H9 (cell line): ENCODE data around the gene NAALADL1. TPM values are rescaled to one million over a fixed set of nuclear protein-coding genes. Genes with fewer than 3 reads are reported as not detected.

Source experiments
- DNase-seq: peaks from one replicate; pipeline ENCODE4 v3.0.0-alpha.2; 2017
- H2AFZ ChIP-seq: one replicate; pipeline ENCODE4 v1.6.1; 2013; ENCODE audit warnings: mild to moderate bottlenecking, low read length, control low read depth, moderate library complexity
- H2AK5ac ChIP-seq: 2 replicates; pipeline ENCODE4 v1.6.1; 2013; ENCODE audit warnings: low read length, control low read depth, mixed read lengths; ENCODE audit not compliant: insufficient read length
- H2BK120ac ChIP-seq: one replicate; pipeline ENCODE4 v1.6.1; 2013; ENCODE audit warnings: low read depth, mild to moderate bottlenecking, low read length, control low read depth, inconsistent platforms; ENCODE audit not compliant: poor library complexity, severe bottlenecking
- H2BK12ac ChIP-seq: 2 replicates; pipeline ENCODE4 v1.6.1; 2013; ENCODE audit warnings: low read length, control low read depth, mixed read lengths, low read depth; ENCODE audit not compliant: insufficient read length
- H2BK15ac ChIP-seq: 2 replicates; pipeline ENCODE4 v1.6.1; 2013; ENCODE audit warnings: low read depth, low read length, control low read depth
- H2BK20ac ChIP-seq: one replicate; pipeline ENCODE4 v1.6.1; 2013; ENCODE audit warnings: low read depth, mild to moderate bottlenecking, low read length, control low read depth, inconsistent platforms; ENCODE audit not compliant: poor library complexity, severe bottlenecking
- H2BK5ac ChIP-seq: 2 replicates; pipeline ENCODE4 v1.6.1; 2013; ENCODE audit warnings: low read length, control low read depth, mixed read lengths; ENCODE audit not compliant: insufficient read length
- H3K14ac ChIP-seq: 2 replicates; pipeline ENCODE4 v1.6.1; 2013; ENCODE audit warnings: low read length, control low read depth; ENCODE audit not compliant: insufficient read depth
- H3K18ac ChIP-seq: 2 replicates; pipeline ENCODE4 v1.6.1; 2013; ENCODE audit warnings: low read depth, mild to moderate bottlenecking, mixed read lengths, low read length, control low read depth; ENCODE audit not compliant: insufficient read length
- H3K23ac ChIP-seq: 2 replicates; pipeline ENCODE4 v1.6.1; 2013; ENCODE audit warnings: low read length, control low read depth, mixed read lengths, low read depth; ENCODE audit not compliant: insufficient read length
- H3K23me2 ChIP-seq: 2 replicates; pipeline ENCODE4 v1.6.1; 2013; ENCODE audit warnings: low read depth, mild to moderate bottlenecking, mixed read lengths, low read length, control low read depth; ENCODE audit not compliant: insufficient read length, poor library complexity, severe bottlenecking
- H3K27ac ChIP-seq: 2 replicates; pipeline ENCODE4 v1.5.1; 2013; ENCODE audit warnings: low read length, control low read depth, mixed read lengths, low read depth; ENCODE audit not compliant: insufficient read length
- H3K27me3 ChIP-seq: 2 replicates; pipeline ENCODE4 v1.6.1; 2013; ENCODE audit warnings: low read length, control low read depth, inconsistent platforms; ENCODE audit not compliant: insufficient read depth
- H3K4ac ChIP-seq: 2 replicates; pipeline ENCODE4 v1.6.1; 2013; ENCODE audit warnings: low read depth, mild to moderate bottlenecking, control low read depth, inconsistent platforms, low read length, moderate library complexity
- H3K4me1 ChIP-seq: 2 replicates; pipeline ENCODE4 v1.6.1; 2013; ENCODE audit warnings: low read length, control low read depth, inconsistent platforms; ENCODE audit not compliant: insufficient read depth
- H3K4me2 ChIP-seq: 2 replicates; pipeline ENCODE4 v1.6.1; 2013; ENCODE audit warnings: low read length, control low read depth, mixed read lengths; ENCODE audit not compliant: insufficient read length, insufficient read depth
- H3K56ac ChIP-seq: 2 replicates; pipeline ENCODE4 v1.6.1; 2013; ENCODE audit warnings: low read depth, mild to moderate bottlenecking, mixed read lengths, low read length, control low read depth; ENCODE audit not compliant: insufficient read length
- H3K79me1 ChIP-seq: 2 replicates; pipeline ENCODE4 v1.6.1; 2013; ENCODE audit warnings: low read depth, mild to moderate bottlenecking, moderate library complexity, low read length, control low read depth, inconsistent platforms; ENCODE audit not compliant: insufficient read depth, poor library complexity, severe bottlenecking
- H3K79me2 ChIP-seq: 2 replicates; pipeline ENCODE4 v1.6.1; 2013; ENCODE audit warnings: low read length, control low read depth, inconsistent platforms; ENCODE audit not compliant: insufficient read depth
- H3K9ac ChIP-seq: 2 replicates; pipeline ENCODE4 v1.6.1; 2013; ENCODE audit warnings: low read length, control low read depth, mixed read lengths; ENCODE audit not compliant: insufficient read length; ENCODE audit errors: extremely low read depth
- H3K9me3 ChIP-seq: one replicate; pipeline ENCODE4 v1.6.1; 2013; ENCODE audit warnings: low read depth, low read length, inconsistent platforms; ENCODE audit not compliant: control insufficient read depth
- H3T11ph ChIP-seq: one replicate; pipeline ENCODE4 v1.6.1; 2013; ENCODE audit warnings: mild to moderate bottlenecking, low read length, control low read depth, inconsistent platforms
- H4K20me1 ChIP-seq: one replicate; pipeline ENCODE4 v1.6.1; 2013; ENCODE audit not compliant: control insufficient read depth, insufficient read length, insufficient read depth
- H4K5ac ChIP-seq: 2 replicates; pipeline ENCODE4 v1.6.1; 2013; ENCODE audit warnings: low read depth, mild to moderate bottlenecking, mixed read lengths, low read length, control low read depth; ENCODE audit not compliant: insufficient read length
- H4K8ac ChIP-seq: replicated peaks from 2 replicates; pipeline ENCODE4 v1.6.1; 2013; ENCODE audit warnings: low read length, control low read depth, mixed read lengths, low read depth; ENCODE audit not compliant: insufficient read length
- H4K91ac ChIP-seq: 2 replicates; pipeline ENCODE4 v1.6.1; 2013; ENCODE audit warnings: low read depth, mild to moderate bottlenecking, moderate library complexity, mixed read lengths, low read length, control low read depth; ENCODE audit not compliant: insufficient read length
- H3K27ac Mint-ChIP-seq, 3 experiments: 2 replicates in 2 of 3; 3 replicates in 1 of 3; pipeline ENCODE4 v1.8.0; 2020 to 2021; ENCODE audit warnings: mixed read lengths in 3 of 3, mild to moderate bottlenecking in 1 of 3, moderate library complexity in 1 of 3
- H3K27me3 Mint-ChIP-seq: 2 replicates; pipeline ENCODE4 v1.8.0; 2021; ENCODE audit warnings: low read depth, mild to moderate bottlenecking, moderate library complexity, mixed read lengths
- H3K36me3 Mint-ChIP-seq, 3 experiments: 2 replicates in 2 of 3; 3 replicates in 1 of 3; pipeline ENCODE4 v1.8.0; 2020 to 2021; ENCODE audit warnings: low read depth in 3 of 3, mixed read lengths in 3 of 3; ENCODE audit not compliant: insufficient read depth in 1 of 3
- H3K4me1 Mint-ChIP-seq, 2 experiments: 2 replicates each; pipeline ENCODE4 v1.8.0; 2020; ENCODE audit warnings: mixed read lengths in 2 of 2
- H3K4me3 Mint-ChIP-seq, 2 experiments: 2 replicates in 1 of 2; 3 replicates in 1 of 2; pipeline ENCODE4 v1.8.0; 2020 to 2021; ENCODE audit warnings: mild to moderate bottlenecking in 2 of 2, mixed read lengths in 2 of 2, moderate library complexity in 1 of 2
- H3K9me3 Mint-ChIP-seq, 2 experiments: 2 replicates in 1 of 2; 3 replicates in 1 of 2; pipeline ENCODE4 v1.8.0; 2020; ENCODE audit warnings: mild to moderate bottlenecking in 2 of 2, mixed read lengths in 2 of 2, moderate library complexity in 1 of 2
- WGBS: extraction: QIAGEN DNeasy Blood & Tissue Kit; methylation state at CpG from one replicate; pipeline ENCODE4 v1.1.7; 2013; ENCODE audit warnings: missing lambda C conversion rate, low lambda C conversion rate, mixed read lengths; ENCODE audit not compliant: insufficient read length; ENCODE audit errors: extremely low coverage; 5-methylcytosine and 5-hydroxymethylcytosine counted together
- total RNA-seq: library from RNA; stranded (reverse); gene quantifications from 2 replicates; pipeline ENCODE4 v1.2.1, GENCODE V29; 2021
- TF ChIP-seq, protein P1 (sequence below): fragments of 200-600 bp; sonication (generic); conservative IDR thresholded peaks from 3 replicates; pipeline ENCODE4 v1.8.0; 2021; ENCODE audit warnings: antibody characterized with exemption, mild to moderate bottlenecking

Gene NAALADL1
- total RNA-seq, 1 experiment from 2014 or later, result 1.0 TPM

DNA sequence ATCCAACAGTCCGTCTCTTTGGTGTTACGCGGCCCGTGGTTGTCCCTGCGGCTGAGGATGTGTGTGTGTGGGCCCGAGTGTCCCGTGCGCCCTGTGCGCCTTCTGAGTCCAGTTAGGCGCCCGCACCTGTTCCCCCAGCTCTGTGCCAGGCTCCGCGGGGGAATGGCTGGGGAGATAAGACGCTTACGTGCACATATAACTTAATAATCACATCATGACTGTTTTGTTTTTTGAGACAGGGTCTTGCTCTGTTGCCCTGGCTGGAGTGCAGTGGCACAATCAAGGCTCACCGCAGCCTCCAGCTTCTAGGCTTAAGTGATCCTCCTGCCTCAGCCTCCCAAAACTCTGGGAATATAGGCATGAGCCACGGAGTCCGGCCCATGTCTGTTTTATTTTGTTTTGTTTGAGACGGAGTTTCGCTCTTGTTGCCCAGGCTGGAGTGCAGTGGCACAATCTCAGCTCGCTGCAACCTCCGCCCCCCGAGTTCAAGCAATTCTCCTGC is 43.6 kb downstream of the NAALADL1 start:
- peak overlapping the region; percentile 41 for H3K4me2 ChIP-seq
- no peak overlapping the region for H2BK20ac ChIP-seq
- peaks cover 19 to 46% (median 37%) of the 10 kb centered on the region in 3 experiments for H3K36me3 Mint-ChIP-seq
- no peaks in the 10 kb centered on the region for H3K9me3 Mint-ChIP-seq
- no peak overlapping the region for H4K8ac ChIP-seq
- no peak overlapping the region for H4K91ac ChIP-seq
- no peak overlapping the region for H3K23ac ChIP-seq
- H4K5ac ChIP-seq, result no peak overlapping the region
- H3K4me1 Mint-ChIP-seq, result peaks cover 6 to 9% of the 10 kb centered on the region in 2 experiments
- no peak overlapping the region for H2BK12ac ChIP-seq
- no peak overlapping the region for H3K14ac ChIP-seq
- no peak overlapping the region for H3K9ac ChIP-seq
- no peak overlapping the region for H2AK5ac ChIP-seq
- no peaks in the 10 kb centered on the region; the same call in 1 of the 2 replicates for H3K27me3 Mint-ChIP-seq
- peak; percentile 42 for DNase-seq
- peaks cover 7% of the 10 kb centered on the region for H3K23me2 ChIP-seq
- no peak overlapping the region for H2BK5ac ChIP-seq
- no peak overlapping the region; the same call in 1 of the 2 replicates for H2BK15ac ChIP-seq
- H2AFZ ChIP-seq, result no peak overlapping the region
- H3K9me3 ChIP-seq, result no peaks in the 10 kb centered on the region
- no peaks in the 10 kb centered on the region for H3K79me2 ChIP-seq
- H3K27ac Mint-ChIP-seq, result peak overlapping the region; percentile 40 to 89 (median 68); a peak in 4 of 7 replicates
- no peak overlapping the region for H3K56ac ChIP-seq
- H3K4me3 Mint-ChIP-seq, result peak overlapping the region; percentile 83 to 92
- H3K27ac ChIP-seq, result no peak overlapping the region
- H3K27me3 ChIP-seq, result no peaks in the 10 kb centered on the region
- no peaks in the 10 kb centered on the region for H4K20me1 ChIP-seq
- WGBS, result no CpG with 5 or more reads among the region's 23 CpGs
- no peak overlapping the region for H3T11ph ChIP-seq
- H3K79me1 ChIP-seq, result peaks cover 2% of the 10 kb centered on the region
- H3K4ac ChIP-seq, result no peak overlapping the region
- H3K4me1 ChIP-seq, result no peaks in the 10 kb centered on the region
- no peak overlapping the region for H3K18ac ChIP-seq
- TF ChIP-seq, protein P1, sequence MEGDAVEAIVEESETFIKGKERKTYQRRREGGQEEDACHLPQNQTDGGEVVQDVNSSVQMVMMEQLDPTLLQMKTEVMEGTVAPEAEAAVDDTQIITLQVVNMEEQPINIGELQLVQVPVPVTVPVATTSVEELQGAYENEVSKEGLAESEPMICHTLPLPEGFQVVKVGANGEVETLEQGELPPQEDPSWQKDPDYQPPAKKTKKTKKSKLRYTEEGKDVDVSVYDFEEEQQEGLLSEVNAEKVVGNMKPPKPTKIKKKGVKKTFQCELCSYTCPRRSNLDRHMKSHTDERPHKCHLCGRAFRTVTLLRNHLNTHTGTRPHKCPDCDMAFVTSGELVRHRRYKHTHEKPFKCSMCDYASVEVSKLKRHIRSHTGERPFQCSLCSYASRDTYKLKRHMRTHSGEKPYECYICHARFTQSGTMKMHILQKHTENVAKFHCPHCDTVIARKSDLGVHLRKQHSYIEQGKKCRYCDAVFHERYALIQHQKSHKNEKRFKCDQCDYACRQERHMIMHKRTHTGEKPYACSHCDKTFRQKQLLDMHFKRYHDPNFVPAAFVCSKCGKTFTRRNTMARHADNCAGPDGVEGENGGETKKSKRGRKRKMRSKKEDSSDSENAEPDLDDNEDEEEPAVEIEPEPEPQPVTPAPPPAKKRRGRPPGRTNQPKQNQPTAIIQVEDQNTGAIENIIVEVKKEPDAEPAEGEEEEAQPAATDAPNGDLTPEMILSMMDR, result no peak
- H2BK120ac ChIP-seq, result no peak overlapping the region
